ENCODE results near the gene SNRNP48. TPM values are rescaled to one million over a fixed set of nuclear protein-coding genes. Genes with fewer than 3 reads are reported as not detected.

Gene SNRNP48, protein sequence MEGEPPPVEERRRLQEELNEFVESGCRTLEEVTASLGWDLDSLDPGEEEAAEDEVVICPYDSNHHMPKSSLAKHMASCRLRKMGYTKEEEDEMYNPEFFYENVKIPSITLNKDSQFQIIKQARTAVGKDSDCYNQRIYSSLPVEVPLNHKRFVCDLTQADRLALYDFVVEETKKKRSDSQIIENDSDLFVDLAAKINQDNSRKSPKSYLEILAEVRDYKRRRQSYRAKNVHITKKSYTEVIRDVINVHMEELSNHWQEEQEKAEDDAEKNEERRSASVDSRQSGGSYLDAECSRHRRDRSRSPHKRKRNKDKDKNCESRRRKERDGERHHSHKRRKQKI
- 10.6 and 11.4 TPM in 2 replicates for total RNA-seq

DNA sequence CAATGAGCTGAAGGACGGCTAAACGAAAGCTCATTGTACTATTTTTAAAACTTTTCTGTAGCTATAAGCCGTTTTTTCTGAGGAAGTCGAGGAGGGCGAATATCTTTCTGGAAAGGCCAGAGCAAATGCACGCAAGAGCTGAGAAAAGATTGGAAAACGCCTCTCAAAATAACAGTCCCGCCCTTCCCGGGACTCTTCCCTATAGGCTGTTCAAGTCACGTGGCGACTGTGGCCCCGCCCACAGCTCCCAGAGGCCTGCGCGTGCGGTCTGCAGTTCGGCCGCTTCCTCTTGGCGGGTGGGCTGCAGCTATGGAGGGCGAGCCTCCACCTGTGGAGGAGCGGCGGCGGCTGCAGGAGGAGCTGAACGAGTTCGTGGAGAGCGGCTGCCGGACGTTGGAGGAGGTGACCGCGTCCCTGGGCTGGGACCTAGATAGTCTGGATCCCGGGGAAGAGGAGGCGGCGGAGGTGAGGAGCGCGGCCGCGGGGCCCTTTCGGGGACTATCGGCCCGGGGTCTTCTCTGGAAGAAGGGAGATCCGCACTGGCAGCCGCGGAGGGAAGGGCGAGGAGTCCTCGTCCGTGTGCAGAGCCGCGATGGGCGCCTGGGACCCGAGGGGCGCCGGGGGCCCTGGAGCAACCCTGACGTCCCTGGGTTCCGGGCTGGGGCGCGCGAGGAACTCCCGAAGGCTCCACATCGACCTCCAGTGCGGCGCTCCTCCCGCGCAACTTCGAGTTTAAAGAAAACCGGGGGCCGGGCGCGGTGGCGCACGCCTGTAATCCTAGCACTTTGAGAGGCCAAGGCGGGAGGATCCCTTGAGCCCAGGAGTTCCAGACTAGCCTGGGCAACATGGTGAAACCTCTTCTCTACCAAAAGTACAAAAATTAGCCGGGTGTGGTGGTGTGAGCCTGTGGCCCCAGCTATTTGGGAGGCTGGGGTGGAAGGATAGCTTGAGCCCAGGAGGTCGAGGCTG, at the start of gene SNRNP48:
TSS of gene SNRNP48 (plus strand) at position 250 of the 969 bp plus-strand sequence. CDS start at position 310, 60 bp downstream.
- DNase-seq (ENCODE audit: low read depth in 2 of 2): peak; percentile 76 to 95

DNA sequence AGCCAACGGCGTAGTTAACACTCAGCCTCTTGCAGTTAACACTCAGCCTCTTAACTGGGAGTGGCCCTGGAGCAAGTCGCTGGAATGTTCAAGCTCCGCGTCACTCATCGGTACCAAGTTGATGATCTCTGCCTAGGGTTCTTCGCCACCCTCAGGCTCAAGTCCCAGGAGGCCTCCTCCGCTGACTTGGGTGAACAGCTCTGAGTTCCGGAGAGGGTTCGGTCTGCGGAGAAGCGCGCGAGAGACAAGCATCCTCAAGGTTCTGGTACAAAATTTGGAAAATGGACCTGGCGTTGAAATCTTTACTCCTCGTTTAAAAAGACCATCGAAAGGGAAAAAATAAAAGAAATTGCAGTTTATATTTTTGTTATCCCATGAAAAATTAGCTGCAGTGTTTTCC, 49.4 kb upstream of the SNRNP48 start:
- no peak for DNase-seq (ENCODE audit: low read depth in 2 of 2)

DNA sequence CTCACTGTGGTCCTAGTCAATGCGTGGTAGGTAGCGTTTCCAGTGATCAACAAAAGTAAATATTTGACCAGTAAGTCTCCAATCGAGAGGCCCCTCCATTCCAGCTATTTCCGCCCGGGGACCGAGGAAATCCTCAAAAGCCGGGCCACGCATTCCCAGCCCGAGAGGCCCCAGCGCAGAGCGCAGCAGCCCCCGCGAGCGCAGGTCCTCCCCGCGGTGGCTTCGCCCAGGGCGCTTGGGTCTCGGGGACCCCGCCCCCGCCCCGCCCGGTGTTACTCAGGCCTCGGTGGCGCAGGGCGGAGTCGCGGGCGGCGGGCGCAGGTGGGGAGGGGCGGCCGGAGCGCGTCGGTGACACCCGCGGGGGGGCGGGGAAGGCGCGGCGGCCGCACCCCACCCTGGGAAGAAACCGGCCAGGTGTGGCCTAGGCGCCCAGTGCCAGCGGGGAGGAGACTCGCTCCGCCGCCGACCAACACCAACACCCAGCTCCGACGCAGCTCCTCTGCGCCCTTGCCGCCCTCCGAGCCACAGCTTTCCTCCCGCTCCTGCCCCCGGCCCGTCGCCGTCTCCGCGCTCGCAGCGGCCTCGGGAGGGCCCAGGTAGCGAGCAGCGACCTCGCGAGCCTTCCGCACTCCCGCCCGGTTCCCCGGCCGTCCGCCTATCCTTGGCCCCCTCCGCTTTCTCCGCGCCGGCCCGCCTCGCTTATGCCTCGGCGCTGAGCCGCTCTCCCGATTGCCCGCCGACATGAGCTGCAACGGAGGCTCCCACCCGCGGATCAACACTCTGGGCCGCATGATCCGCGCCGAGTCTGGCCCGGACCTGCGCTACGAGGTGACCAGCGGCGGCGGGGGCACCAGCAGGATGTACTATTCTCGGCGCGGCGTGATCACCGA, 48.6 kb upstream of the SNRNP48 start, which contains the start of gene DSP:
TSS of gene DSP (plus strand) at position 497 of the 890 bp plus-strand sequence. CDS start at position 742, 245 bp downstream.
- DNase-seq (ENCODE audit: low read depth in 2 of 2): peak in 1 of 2 donors; percentile 15

DNA sequence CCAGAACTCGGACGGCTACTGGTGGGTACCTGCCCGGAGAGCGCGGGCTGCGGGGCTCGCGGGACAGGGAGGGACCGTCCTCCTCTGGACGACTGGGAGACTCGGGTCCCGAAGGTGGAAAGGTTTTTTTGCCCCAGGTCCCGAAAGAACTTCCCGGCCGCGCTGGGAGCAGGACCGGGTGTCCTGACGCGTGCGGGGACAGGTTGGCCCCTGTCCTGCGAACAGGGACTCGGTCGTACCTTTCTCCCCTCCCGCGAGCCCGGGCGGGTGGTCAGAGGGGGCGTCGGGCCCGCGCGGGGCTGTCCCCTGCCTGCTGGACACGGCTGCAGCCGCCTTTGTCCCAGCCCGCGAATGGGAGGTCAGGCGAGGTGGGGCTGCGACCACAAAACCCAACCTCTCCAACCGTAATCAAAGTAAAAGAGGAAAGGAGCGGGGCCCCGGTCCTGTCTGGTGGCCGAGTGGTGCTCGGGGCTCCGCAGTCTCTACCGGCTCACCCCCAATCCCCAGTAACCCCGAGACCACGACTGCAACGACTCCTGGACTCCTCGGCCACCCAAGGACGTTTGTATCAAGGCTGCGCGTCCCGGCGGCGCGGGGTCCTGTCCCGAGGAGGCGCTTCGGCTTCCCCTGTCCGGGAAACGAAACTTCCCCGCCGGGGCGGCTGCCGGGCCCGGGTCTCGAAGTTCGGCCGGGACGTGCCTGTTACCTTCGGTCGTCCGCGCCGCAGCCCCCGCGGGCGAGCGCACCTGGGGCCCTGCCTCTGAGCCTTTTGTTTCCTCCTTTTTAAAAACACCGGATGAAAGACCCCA, 47.7 kb upstream of the SNRNP48 start:
- peak in 1 of 2 donors; percentile 5 for DNase-seq (ENCODE audit: low read depth in 2 of 2)

DNA sequence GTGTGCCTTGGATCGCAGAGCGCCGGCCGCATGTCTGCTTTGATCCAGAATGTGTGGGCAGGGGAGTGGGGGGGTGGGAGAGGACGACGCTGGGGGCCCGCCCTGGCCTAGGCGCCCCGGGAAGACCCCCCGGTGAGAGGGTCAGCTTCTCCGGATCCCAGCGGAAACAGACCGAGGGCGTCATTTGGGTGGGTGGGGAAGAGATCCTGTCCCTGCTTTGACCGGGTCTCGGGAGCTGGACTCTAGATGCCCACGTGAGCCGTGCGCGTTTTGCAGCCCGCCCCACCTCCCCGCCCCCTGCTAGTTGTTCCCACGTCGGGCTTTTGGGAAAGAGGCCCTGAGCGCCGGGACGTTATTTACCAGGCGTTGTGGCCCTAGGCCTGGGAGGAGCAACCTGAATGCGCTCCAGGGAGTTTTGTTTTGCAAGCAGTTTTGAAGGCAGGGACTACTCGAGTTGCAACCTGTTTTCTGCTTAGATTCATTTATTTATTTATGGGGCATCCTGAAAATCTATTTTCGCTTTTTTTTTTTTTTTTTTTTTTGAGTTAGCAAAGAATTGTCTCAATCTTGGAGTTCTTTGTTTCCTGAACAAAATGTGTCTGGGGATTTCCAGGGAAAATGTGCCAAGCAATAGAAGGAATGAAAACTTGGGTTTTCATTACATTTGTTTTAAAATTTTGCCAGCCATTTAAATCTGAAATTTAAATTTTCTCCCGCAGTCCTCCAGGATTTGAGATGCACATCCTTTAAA, 46.9 kb upstream of the SNRNP48 start:
- peak; percentile 7 to 56 for DNase-seq (ENCODE audit: low read depth in 2 of 2)

DNA sequence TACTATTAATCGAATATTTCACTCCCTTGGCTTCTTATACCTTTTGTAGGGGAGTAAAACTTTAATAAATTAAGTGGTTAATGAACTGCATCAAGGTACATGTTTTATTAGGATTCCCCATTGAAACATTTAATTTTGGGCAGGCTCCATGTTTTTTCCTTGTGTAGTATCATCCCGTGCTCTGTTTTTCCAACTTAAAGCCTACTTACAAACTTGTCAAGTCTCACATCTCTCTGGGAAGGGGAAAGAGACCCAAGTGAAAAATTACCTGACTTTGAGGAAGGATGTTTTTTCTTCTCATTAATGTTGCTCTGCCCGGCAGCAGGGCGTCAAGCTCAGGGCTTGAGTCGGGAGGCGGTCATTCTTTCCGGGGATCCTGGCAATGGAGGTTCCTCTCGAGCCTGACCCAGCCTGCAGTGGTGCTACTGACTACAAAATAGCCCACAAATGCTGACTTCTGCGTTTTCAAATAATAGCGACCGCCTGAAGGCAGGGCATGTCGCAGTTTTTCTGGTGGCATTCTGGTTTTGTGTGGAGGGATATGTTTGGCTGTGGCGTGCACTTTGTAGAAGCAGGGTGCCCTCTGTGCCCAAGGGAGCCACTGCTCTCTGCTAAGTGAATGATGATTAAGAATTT, 46.1 kb upstream of the SNRNP48 start:
- no peak for DNase-seq (ENCODE audit: low read depth in 2 of 2)

DNA sequence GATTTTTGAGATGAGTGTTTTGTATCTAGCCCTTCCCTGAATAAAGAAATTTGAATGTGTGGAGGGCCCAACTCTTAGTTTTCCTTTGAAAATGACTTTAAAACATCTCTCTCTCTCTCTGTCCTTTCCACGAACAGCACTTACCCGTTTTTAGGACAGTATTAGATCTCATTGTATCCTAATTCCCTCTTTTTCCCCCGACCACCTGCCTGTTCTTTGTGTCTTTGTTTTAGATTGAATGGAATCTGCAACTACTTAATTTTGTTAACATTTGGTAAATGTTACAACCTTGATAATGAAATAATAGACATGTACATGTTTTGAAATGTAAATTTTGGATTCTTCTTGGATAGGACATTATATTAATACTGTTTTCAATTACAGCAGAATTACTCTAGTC, 45.4 kb upstream of the SNRNP48 start:
- no peak for DNase-seq (ENCODE audit: low read depth in 2 of 2)

DNA sequence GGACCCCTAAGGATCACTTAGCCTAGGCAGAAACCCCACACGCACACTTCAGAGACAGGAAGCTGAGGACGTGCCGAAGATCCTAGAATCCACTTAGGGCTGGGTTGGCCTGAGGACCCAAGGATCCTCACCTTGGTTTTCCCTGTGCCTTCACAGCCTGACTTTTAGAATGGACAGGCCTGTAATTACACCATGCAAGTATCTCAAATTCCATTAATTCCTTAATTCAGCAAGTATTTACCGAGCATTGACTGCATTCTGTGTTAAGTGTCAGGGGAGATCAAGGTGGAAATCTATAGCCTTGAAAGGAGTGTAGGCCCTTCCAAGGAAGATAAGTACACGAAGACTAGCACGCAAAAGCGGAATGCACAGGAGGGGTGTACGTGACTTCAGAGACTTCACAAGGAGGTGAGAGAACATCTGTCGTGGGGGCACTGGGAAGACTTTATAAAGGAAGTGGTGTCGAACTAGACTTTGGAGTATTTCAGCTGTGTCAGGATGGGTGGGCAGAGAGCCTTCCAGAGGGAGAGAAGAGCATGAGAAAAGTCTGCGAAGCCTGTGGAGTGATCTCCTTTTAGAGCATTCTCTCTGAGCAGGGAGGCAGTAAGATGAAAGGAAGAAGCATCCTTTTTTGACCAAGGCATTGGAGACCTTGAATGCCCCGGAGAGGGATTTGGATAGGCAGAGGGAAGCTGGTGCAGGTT, 44.5 kb upstream of the SNRNP48 start:
- DNase-seq (ENCODE audit: low read depth in 2 of 2): no peak

DNA sequence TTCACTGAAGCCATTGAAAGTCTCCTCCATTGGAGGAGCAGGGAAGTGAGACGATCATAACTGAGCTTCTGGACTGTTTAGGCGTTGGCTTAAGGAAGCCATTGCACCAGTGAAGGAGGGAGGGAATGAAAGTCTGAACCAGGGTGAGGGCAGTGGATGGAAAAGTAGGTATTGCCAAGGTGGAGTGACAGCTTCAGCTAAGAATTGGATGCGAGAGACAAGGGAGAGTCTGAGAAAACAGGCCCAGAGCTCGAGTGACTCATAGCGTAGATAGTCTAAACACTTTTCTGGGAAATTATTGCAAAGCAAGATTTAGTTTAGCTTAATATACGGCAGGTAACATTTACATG, 44.0 kb upstream of the SNRNP48 start:
- DNase-seq (ENCODE audit: low read depth in 2 of 2): no peak

DNA sequence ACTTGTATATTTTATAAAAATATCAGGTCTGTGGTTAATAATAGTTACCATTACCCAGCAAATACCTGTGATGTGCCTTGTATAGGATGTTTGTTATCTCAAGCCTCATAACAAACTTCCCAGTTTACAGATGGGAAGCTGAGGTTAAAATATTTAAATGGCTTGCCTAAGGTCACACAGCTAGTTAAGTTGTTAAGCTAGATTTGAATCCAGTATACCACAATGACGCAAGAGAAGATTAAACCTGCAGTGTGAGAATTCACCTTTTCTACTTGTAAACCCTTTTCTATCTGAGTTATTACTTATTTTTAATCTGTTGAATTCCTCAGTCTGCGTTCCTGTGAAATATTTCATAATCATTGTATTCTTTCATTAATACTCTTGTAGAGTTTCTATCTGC, 43.6 kb upstream of the SNRNP48 start:
- DNase-seq (ENCODE audit: low read depth in 2 of 2): no peak

DNA sequence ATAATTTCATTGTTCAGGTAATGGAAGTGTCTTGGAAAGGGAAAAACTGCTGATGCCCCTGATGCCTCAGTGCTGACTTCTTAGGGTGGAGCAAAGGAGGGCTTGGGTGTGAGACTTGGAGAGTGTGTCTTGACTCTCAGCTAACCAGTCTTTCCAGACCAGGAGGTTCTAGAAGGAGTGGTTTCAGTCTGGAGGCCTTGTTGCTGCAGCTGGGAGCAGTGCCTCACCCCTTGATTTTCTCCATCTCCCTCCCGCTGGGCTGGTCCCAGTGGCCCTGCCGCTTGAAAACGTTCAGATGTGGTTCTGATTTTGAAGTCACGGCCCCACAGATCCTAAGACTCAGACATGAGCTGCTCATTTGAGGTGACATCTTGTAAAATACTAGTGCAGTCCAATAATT, 43.1 kb upstream of the SNRNP48 start:
- no peak for DNase-seq (ENCODE audit: low read depth in 2 of 2)

DNA sequence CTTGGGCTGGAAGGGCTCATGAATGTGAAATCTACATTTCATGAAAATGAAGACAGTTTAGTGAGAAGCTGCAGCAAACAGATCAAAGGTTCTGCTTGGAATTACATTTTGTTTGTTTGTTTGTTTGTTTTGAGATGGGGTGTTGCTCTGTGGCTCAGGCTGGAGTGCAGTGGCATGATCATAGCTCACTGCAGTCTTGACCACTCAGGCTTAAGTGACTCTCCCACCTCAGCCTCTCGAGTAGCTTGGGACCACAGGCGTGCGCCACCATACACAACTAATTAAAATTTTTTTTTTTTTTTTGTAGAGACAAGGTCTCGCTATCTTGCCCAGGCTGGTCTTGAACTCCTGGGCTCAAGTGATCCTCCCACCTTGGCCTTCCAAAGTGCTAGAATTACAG, 42.7 kb upstream of the SNRNP48 start:
- DNase-seq (ENCODE audit: low read depth in 2 of 2): no peak

DNA sequence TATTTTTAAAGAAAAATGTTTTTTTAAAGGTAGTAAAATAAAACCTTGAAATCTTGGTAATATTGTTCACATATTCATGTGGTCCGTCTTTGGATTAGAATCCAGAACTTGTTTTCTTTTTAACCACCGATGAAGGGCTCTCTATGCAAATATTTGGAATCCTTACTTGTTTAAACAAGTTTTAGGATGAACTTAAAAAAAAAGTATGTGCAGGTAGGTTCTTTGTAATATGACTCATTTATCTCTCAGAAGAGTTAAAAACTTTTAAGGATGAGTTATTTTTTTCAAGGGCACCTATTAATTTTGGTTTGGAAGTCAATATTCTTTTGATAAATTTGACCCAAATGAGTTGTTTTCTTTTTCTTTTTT, 39.6 kb upstream of the SNRNP48 start:
- DNase-seq (ENCODE audit: low read depth in 2 of 2): no peak

DNA sequence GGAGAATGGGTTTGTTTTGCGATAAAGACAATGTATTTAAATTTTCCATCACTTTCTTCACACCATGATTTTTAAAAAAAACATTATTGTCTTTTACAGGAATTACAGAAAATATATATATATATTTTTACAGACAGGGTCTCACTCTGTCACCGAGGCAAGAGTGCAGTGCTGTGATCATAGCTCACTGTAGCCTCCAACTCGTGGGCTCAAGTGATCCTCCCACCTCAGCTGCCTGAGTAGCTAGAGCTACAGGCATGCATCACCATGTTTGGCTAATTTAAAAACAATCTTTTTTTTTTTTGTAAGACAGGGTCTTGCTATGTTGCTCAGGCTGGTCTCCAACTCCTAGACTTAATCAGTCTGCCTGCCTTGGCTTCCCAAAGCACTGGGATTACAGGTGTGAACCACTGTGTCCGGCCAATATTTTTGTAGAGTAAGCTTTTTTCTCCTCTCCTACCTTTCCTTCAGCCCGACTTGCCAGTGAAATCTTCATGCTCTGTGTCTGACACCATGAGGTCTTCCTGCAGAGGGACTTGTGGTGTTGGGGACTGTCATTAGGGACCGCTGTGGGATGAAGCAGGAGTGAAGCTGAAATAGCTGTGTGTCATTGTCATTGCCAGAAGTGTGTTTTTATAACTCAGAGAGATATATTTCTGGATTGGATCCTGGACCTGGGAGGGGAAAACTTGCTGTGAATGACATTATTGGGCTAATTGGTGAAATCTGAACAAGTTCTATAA, 35.3 kb upstream of the SNRNP48 start:
- DNase-seq (ENCODE audit: low read depth in 2 of 2): no peak

DNA sequence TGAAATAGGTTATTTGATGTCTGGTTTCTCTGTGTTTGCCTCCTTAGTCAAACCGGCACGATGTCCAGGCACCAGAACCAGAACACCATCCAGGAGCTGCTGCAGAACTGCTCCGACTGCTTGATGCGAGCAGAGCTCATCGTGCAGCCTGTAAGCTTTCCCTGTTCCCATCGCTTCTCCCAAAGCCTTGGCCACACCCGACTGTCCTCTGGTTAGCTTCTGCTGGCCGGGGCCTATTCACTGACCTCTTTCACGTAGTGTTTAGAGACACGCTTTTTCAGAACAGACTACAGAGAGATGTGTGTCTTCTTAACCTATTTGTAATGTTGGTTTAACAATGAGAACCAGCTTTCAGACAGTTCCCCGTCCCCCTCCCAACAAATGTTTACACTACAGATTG, 34.3 kb upstream of the SNRNP48 start:
- no peak for DNase-seq (ENCODE audit: low read depth in 2 of 2)

DNA sequence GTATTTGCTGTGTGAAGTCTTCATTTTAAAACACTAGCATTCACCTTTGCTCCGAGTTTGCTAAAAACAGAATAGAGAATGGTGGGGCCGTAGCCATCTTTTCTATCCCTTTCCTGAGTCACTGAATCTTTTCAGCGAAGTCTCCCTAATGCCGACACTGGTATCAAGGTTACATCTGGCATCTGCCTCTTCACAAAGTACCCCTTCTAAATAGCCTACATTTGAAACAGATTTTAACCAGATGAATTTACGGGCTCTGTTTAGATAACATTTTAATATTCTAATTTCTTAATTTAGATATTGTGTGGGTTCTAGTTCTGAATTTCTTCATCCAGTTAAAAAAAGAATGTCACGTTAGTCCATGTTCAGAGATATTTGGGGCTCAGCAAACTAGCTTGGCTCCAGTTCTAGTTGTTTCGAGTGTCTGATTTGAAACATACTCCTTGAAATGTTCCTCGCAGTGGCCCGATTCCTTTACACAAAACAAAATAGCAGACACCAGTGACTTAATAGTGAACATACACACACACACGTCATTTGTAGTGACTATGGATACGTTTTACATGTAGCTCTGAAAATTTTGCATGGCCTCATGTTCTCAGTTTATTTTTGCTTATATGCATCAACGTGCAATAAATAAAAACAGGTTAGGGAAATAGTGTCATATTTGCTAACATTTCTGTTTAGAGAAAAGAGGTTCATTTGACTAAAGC, 33.4 kb upstream of the SNRNP48 start:
- DNase-seq (ENCODE audit: low read depth in 2 of 2): no peak

DNA sequence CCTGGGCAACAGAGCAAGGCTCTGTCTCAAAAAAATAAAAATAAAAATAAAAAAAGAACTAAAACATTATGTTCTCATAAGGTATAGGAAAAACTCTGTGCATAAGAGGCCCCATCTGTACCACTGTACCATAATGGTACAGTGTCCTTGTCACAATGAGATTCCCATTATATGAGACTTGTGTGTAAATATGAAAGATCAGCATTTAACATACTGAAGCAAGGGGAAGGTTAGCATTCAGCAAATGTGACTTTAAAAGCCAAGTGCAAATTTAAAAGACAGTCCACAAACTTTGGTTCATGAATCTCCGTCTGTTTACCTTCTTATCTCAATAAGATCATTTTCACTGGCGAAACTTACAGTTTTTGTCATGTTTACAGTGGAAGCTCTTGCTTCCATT, 32.3 kb upstream of the SNRNP48 start:
- no peak for DNase-seq (ENCODE audit: low read depth in 2 of 2)
